ENCODE data around the gene IFNA10. TPM values are rescaled to one million over a fixed set of nuclear protein-coding genes. Genes with fewer than 3 reads are reported as not detected.
"Not testable (repeated sequence)": the region's sequence is repeated elsewhere in the genome, so short reads cannot be mapped to it uniquely, and the experiment has no call there.

Gene IFNA10
- total RNA-seq, result not detected
- long read RNA-seq, result 0 reads

- intact Hi-C loops (cut with DNase I); DNase-seq (ENCODE audit: low spot score): not testable (repeated sequence)
These were observed at the start of gene IFNA10 for GRCh38 chr9:21207043-21207442. Gene IFNA10 (minus strand): TSS chr9:21207143. CDS start chr9:21207097, 46 bp downstream.

DNA sequence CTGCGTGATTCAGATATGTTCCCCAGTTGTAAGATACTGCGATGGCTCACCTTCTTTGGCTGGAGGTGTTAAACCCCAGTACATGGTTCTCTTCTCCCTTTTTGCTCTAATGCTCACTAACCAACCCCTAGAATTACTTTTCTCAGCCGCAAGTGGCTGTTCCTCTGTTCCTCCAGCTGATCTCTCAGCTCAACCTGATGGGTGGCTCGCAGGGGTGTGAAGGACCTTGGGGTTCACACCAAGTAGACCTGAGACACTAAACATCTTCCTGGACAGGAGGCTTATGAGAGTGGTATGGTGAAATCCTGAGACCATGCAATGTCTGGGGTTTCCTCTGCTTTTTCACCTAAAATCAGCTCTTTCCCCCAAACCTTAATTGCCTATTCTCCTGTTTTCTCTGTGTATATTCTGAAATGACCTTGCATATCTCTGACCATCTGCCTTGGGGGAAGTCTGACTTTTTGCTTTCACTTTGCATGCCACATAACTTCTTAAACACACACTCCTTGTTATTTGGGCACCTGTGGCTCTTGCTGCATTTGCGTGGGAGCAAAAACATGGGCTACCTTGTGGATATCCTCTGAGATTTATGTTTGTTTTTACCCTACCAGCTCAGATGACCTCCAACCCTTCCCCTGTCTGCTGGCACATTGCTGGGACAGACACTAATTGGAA is 48.7 kb upstream of the IFNA10 start:
- DNase-seq (ENCODE audit: low spot score), result no peak
- intact Hi-C loops (cut with DNase I), result no loop called here

- intact Hi-C loops (cut with DNase I), result loop anchor here (5.0 kb wide), 1 partner anchor 539 kb away; no protein-coding TSS in a partner anchor
- DNase-seq (ENCODE audit: low spot score), result no peak
These were observed 46.0 kb upstream of the IFNA10 start for GRCh38 chr9:21252721-21253547.

DNA sequence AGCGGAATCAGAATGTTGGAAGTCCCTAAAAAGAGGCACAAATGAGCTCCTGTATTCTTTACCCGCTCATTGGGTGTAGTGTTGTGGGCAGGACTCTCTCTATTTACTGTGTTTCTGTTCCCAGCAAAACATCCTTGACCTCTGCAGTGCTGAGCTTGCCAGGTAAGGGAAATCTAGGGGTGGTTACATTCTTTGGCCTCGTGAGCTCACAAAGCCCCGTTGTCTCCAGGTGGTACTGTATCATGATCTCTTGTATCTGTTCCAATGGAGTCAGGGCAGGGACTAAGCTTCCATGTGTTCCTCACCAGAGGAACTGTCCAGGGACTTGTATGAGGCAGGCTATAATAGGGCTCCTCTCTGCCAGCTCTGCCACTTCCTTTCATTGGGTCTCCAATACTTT is 44.7 kb upstream of the IFNA10 start:
- no peak for DNase-seq (ENCODE audit: low spot score)
- intact Hi-C loops (cut with DNase I), result loop anchor here (5.0 kb wide), 1 partner anchor 541 kb away; no protein-coding TSS in a partner anchor

DNA sequence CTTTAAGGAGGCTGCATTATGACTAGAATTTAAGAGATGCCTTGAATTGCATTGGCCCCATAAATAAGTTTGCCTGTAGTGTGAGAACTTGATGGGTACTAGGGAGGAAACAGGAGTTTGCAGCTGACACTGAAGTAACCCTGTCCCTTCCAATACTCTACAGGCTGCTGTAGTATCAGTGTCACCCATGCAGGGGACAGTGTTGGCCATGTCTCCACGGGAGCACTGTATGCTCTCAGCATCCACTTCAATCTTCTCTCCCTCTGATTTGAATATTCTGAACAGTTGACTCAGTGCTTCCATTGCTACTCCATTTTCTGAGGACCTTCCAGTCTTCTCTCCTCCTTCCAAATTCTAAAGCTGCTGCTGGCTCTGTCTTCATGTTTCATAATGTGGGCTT is 44.2 kb upstream of the IFNA10 start:
- intact Hi-C loops (cut with DNase I), result loop anchor here (5.0 kb wide), 1 partner anchor 541 kb away; no protein-coding TSS in a partner anchor
- no peak for DNase-seq (ENCODE audit: low spot score)

- intact Hi-C loops (cut with DNase I), result no loop called here
- DNase-seq (ENCODE audit: low spot score), result no peak
These were observed 37.9 kb upstream of the IFNA10 start for GRCh38 chr9:21244836-21245235.

GRCh38 chr9:21239911-21240310 is 33.0 kb upstream of the IFNA10 start, which contains the start of gene IFNA14:
Gene IFNA14 (minus strand): TSS chr9:21240005. CDS start chr9:21239935, 70 bp downstream.
- DNase-seq (ENCODE audit: low spot score), result no peak
- intact Hi-C loops (cut with DNase I), result loop anchor here (5.0 kb wide), 1 partner anchor 547 kb away; no protein-coding TSS in a partner anchor

DNA sequence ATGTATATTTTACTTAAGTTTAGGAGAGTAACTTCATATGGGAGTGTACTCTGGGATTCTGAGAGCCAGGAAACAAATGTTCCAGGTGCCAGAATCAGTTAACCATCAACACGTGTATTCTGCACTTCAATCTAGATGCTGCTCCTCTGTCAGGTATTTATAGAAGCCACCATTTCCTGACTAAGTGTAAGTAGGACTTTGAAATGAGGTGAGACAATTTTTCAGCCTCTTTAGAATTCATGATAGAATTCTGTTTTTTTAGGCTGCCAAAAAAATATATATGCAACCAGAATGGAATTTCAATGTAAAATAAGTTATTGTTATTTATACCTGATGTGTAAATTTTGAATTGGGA is 29.4 kb upstream of the IFNA10 start:
- not testable (repeated sequence) for DNase-seq (ENCODE audit: low spot score)
- intact Hi-C loops (cut with DNase I), result loop anchor here (5.0 kb wide), 1 partner anchor 551 kb away; no protein-coding TSS in a partner anchor

- DNase-seq (ENCODE audit: low spot score), result not testable (repeated sequence)
- intact Hi-C loops (cut with DNase I), result loop anchor here (5.0 kb wide), 1 partner anchor 552 kb away; no protein-coding TSS in a partner anchor
These were observed 28.8 kb upstream of the IFNA10 start for GRCh38 chr9:21235468-21236359.

GRCh38 chr9:21234153-21234687 is 27.3 kb upstream of the IFNA10 start:
- intact Hi-C loops (cut with DNase I), result no loop called here

DNA sequence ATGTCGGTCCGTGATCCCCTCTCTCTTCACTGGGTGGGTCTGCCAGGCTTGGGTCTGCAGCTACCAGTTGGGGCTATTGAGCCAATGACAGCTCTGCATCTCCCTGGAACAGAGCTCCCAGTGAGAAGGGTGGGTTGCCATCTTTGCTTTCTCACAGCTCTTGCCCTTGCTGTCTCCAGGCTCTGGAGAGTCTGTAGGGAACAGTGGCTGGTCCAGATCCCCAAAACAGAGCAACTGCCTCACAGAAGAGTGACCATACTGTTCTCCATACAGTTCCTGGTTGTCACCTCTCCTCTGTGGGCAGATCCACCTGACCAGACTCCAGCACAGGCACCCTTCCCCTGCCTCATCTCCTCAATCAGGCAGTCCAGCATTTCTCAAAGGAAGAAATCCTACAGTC is 26.3 kb upstream of the IFNA10 start:
- DNase-seq (ENCODE audit: low spot score), result no peak
- intact Hi-C loops (cut with DNase I), result no loop called here

More at GRCh38 chr9:21234153-21234687, 27.3 kb upstream of the IFNA10 start:
- DNase-seq (ENCODE audit: low spot score), result no peak

GRCh38 chr9:21228122-21228521 is 21.2 kb upstream of the IFNA10 start, which contains the start of gene IFNA17:
Gene IFNA17 (minus strand): TSS chr9:21228222. CDS start chr9:21228173, 49 bp downstream.
- DNase-seq (ENCODE audit: low spot score), result no peak
- intact Hi-C loops (cut with DNase I), result no loop called here

DNA sequence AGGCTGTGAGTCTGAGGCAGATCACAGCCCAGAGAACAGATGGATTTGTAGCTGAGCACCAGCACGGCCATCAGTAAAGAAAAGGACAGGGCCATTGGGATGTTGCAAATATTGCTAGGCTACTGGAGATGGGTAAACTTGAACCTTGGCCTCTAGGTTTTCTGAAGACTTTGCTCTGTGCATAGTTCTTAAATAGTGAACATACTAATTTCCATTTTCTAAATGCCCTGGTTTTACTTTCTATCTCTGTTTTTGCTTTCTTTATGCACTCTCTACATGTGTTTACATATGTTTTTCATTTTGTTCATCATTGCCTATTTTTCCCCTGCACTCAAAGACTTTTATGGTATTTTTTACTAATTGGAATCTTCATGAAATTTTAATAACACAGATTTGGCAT is 10.3 kb upstream of the IFNA10 start, which contains the start of gene IFNA16:
TSS of gene IFNA16 (minus strand) at position 101 of the 400 bp plus-strand sequence. CDS start at position 95, 6 bp downstream.
- intact Hi-C loops (cut with DNase I); DNase-seq (ENCODE audit: low spot score): not testable (repeated sequence)

DNA sequence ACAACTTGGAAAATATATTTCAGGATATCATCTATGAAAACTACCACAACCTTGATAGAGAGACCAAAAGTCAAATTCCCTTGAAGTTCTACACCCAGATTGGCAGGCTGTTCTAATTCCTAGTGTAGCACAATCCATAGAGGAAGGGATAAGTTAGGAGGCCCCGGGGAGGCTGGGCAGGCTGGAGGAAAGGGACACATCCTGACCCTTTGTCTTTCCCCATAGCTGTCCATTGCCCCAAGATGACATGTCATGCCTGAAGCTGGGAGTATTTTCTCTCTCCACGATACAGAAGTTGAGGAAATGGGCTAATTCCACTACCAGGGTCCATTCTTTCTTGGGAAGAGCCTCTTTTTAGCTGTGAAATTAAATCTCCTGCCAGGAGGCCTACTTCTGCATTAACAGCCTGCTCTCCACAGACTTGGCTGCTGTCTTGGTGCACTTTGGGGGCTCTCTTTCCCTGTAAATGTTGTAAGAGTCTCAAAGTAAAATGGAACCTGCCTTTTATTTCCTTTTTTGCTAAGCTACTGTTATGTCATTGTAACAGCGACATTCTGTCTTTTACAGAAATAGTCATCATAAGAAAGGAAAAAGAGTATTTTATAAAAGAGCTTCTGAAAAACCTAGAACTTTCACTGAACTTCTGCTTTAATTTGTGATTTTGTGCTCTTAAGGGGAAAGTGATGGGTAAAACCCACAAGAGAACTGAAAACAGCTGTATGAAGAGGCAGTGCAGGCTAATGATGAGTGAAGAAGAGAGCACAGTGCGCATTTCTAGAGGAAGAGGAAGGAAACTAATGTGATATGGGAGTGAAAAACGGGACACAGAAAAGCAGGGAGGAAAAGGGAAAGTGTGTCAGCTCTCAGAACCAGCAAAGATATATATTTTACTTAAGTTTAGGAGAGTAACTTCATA is 6.7 kb upstream of the IFNA10 start:
- DNase-seq (ENCODE audit: low spot score); intact Hi-C loops (cut with DNase I): not testable (repeated sequence)

- DNase-seq (ENCODE audit: low spot score); intact Hi-C loops (cut with DNase I): not testable (repeated sequence)
These were observed 5.2 kb upstream of the IFNA10 start for GRCh38 chr9:21212160-21212559.

DNA sequence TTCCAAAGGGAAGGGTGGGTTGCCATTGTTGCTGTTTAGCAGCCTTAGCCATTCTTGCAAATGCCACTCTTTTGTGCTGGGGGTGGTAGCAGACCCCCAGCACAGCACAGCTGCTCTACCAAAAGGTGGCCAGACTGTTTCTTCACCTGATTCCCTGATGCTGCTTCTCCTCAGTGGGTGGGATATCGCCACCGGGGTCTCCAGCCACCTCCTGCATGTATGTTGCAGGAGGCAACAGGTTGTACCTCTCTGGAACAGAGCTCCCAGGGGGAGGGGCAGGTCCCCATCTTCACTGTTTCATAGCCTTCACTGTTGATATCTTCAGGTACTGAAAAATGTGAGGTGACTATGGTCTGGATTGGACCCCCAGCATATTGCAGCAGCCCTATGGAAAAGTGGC is 3.8 kb upstream of the IFNA10 start:
- intact Hi-C loops (cut with DNase I); DNase-seq (ENCODE audit: low spot score): not testable (repeated sequence)

DNA sequence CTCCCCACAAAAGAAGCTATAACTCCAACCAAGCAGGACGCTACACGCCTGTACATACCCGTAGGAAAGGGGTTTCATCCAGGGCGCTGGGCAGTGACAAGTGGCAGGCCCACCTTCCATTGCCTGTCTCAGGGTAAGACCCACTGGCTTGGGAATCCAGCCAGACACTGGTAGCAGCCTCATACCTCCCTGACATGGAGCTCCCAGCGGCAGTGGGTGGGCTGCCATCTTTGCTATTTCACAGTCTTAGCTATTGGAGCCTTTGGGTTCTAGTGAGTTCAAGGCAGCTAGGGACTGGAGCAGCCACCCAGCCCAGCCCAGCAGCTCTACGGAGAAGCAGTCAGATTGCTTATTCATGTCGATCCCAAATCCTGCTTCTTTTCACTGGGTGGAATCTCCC is 3.4 kb upstream of the IFNA10 start:
- no peak for DNase-seq (ENCODE audit: low spot score)
- intact Hi-C loops (cut with DNase I), result no loop called here

GRCh38 chr9:21205204-21205603 is 1.7 kb downstream of the IFNA10 start:
- intact Hi-C loops (cut with DNase I), result no loop called here
- no peak for DNase-seq (ENCODE audit: low spot score)

All from cardiac septum (tissue), 1 donor.